ENCODE data around the gene ELOVL2. TPM values are rescaled to one million over a fixed set of nuclear protein-coding genes. Genes with fewer than 3 reads are reported as not detected.

Gene ELOVL2
- total RNA-seq, 2 experiments from 2014 or later, result not detected

- Mint-ChIP-seq H3K27ac (no peak overlapping the region), H3K4me3 (no peak overlapping the region), H3K9me3 (no peaks in the 10 kb centered on the region), H3K36me3 (no peaks in the 10 kb centered on the region), H3K4me1 (ENCODE audit: low read depth) (no peaks in the 10 kb centered on the region), H3K27me3 (peaks cover 23% of the 10 kb centered on the region)
- no peak for DNase-seq
- intact Hi-C loops (cut with micrococcal nuclease), result no loop called here
- POLR2A ChIA-PET, result no interaction called here
- CTCF ChIA-PET, result no interaction called here
Observed at GRCh38 chr6:11035616-11036350, 8.3 kb downstream of the ELOVL2 start.

GRCh38 chr6:11033825-11034224 is 10.3 kb downstream of the ELOVL2 start:
- ChIA-PET POLR2A (no interaction called here), CTCF (no interaction called here)
- no peaks in the 10 kb centered on the region for H3K36me3 Mint-ChIP-seq
- H3K9me3 Mint-ChIP-seq, result no peaks in the 10 kb centered on the region
- no peaks in the 10 kb centered on the region for H3K4me1 Mint-ChIP-seq (ENCODE audit: low read depth)
- intact Hi-C loops (cut with micrococcal nuclease), result no loop called here
- H3K27me3 Mint-ChIP-seq, result peaks cover 26% of the 10 kb centered on the region
- no peak for DNase-seq
- H3K4me3 Mint-ChIP-seq, result no peak overlapping the region
- H3K27ac Mint-ChIP-seq, result no peak overlapping the region

- H3K9me3 Mint-ChIP-seq, result no peaks in the 10 kb centered on the region
- no peak for DNase-seq
Observed at GRCh38 chr6:11030904-11031303, 13.2 kb downstream of the ELOVL2 start.

GRCh38 chr6:11028959-11029358 is 15.1 kb downstream of the ELOVL2 start:
- intact Hi-C loops (cut with micrococcal nuclease), result no loop called here
- H3K4me1 Mint-ChIP-seq (ENCODE audit: low read depth), result no peaks in the 10 kb centered on the region

More at GRCh38 chr6:11030904-11031303, 13.2 kb downstream of the ELOVL2 start:
- intact Hi-C loops (cut with micrococcal nuclease), result no loop called here
- POLR2A ChIA-PET, result no interaction called here
- Mint-ChIP-seq H3K27ac (no peak overlapping the region), H3K4me3 (no peak overlapping the region), H3K27me3 (peaks cover 25% of the 10 kb centered on the region), H3K4me1 (ENCODE audit: low read depth) (no peaks in the 10 kb centered on the region), H3K36me3 (no peaks in the 10 kb centered on the region)
- CTCF ChIA-PET, result no interaction called here

GRCh38 chr6:11027565-11028110 is 16.5 kb downstream of the ELOVL2 start:
- Mint-ChIP-seq H3K4me3 (no peak overlapping the region), H3K27me3 (peaks cover 23% of the 10 kb centered on the region), H3K9me3 (no peaks in the 10 kb centered on the region), H3K27ac (no peak overlapping the region), H3K4me1 (ENCODE audit: low read depth) (no peaks in the 10 kb centered on the region), H3K36me3 (no peaks in the 10 kb centered on the region)
- CTCF ChIA-PET, result no interaction called here
- no peak for DNase-seq
- POLR2A ChIA-PET, result no interaction called here
- intact Hi-C loops (cut with micrococcal nuclease), result no loop called here

More at GRCh38 chr6:11028959-11029358, 15.1 kb downstream of the ELOVL2 start:
- DNase-seq, result no peak
- CTCF ChIA-PET, result no interaction called here
- peaks cover 21% of the 10 kb centered on the region for H3K27me3 Mint-ChIP-seq
- POLR2A ChIA-PET, result no interaction called here
- H3K36me3 Mint-ChIP-seq, result no peaks in the 10 kb centered on the region
- no peak overlapping the region for H3K27ac Mint-ChIP-seq
- no peaks in the 10 kb centered on the region for H3K9me3 Mint-ChIP-seq
- H3K4me3 Mint-ChIP-seq, result no peak overlapping the region

- H3K27me3 Mint-ChIP-seq, result peaks cover 27% of the 10 kb centered on the region
- DNase-seq, result no peak
- CTCF ChIA-PET, result no interaction called here
Observed at GRCh38 chr6:11025921-11026635, 18.0 kb downstream of the ELOVL2 start.

GRCh38 chr6:11025130-11025529 is 19.0 kb downstream of the ELOVL2 start:
- ChIA-PET CTCF (no interaction called here), POLR2A (no interaction called here)
- DNase-seq, result no peak
- Mint-ChIP-seq H3K4me3 (no peak overlapping the region), H3K9me3 (no peaks in the 10 kb centered on the region), H3K27me3 (peaks cover 26% of the 10 kb centered on the region), H3K36me3 (no peaks in the 10 kb centered on the region), H3K4me1 (ENCODE audit: low read depth) (no peaks in the 10 kb centered on the region), H3K27ac (no peak overlapping the region)
- intact Hi-C loops (cut with micrococcal nuclease), result no loop called here

More at GRCh38 chr6:11025921-11026635, 18.0 kb downstream of the ELOVL2 start:
- no peaks in the 10 kb centered on the region for H3K36me3 Mint-ChIP-seq
- intact Hi-C loops (cut with micrococcal nuclease), result no loop called here
- H3K4me1 Mint-ChIP-seq (ENCODE audit: low read depth), result no peaks in the 10 kb centered on the region
- POLR2A ChIA-PET, result no interaction called here
- H3K27ac Mint-ChIP-seq, result no peak overlapping the region
- H3K9me3 Mint-ChIP-seq, result no peaks in the 10 kb centered on the region
- no peak overlapping the region for H3K4me3 Mint-ChIP-seq

GRCh38 chr6:11023032-11023431 is 21.1 kb downstream of the ELOVL2 start:
- H3K27ac Mint-ChIP-seq, result no peak overlapping the region
- no peaks in the 10 kb centered on the region for H3K4me1 Mint-ChIP-seq (ENCODE audit: low read depth)
- intact Hi-C loops (cut with micrococcal nuclease), result no loop called here
- no peak overlapping the region for H3K4me3 Mint-ChIP-seq
- H3K9me3 Mint-ChIP-seq, result no peaks in the 10 kb centered on the region
- ChIA-PET POLR2A (no interaction called here), CTCF (interaction anchor here (1.5 kb wide), 1 partner anchor 46 kb away, joined by 3 read pairs; no protein-coding TSS in a partner anchor)
- no peaks in the 10 kb centered on the region for H3K36me3 Mint-ChIP-seq
- no peak for DNase-seq
- H3K27me3 Mint-ChIP-seq, result peaks cover 25% of the 10 kb centered on the region

- no peak overlapping the region for H3K4me3 Mint-ChIP-seq
- H3K27me3 Mint-ChIP-seq, result peaks cover 27% of the 10 kb centered on the region
- ChIA-PET CTCF (no interaction called here), POLR2A (no interaction called here)
- H3K36me3 Mint-ChIP-seq, result no peaks in the 10 kb centered on the region
- no peak for DNase-seq
- intact Hi-C loops (cut with micrococcal nuclease), result no loop called here
- H3K9me3 Mint-ChIP-seq, result no peaks in the 10 kb centered on the region
- H3K4me1 Mint-ChIP-seq (ENCODE audit: low read depth), result no peaks in the 10 kb centered on the region
- H3K27ac Mint-ChIP-seq, result no peak overlapping the region
Observed at GRCh38 chr6:11021714-11022113, 22.4 kb downstream of the ELOVL2 start.

GRCh38 chr6:11021003-11021402 is 23.1 kb downstream of the ELOVL2 start:
- ChIA-PET CTCF (interaction anchor here (1.0 kb wide), 1 partner anchor 66 kb away, joined by 3 read pairs; no protein-coding TSS in a partner anchor), POLR2A (no interaction called here)
- intact Hi-C loops (cut with micrococcal nuclease), result no loop called here
- H3K4me3 Mint-ChIP-seq, result no peak overlapping the region
- DNase-seq, result no peak
- H3K27me3 Mint-ChIP-seq, result peaks cover 23% of the 10 kb centered on the region
- no peak overlapping the region for H3K27ac Mint-ChIP-seq
- no peaks in the 10 kb centered on the region for H3K36me3 Mint-ChIP-seq
- no peaks in the 10 kb centered on the region for H3K9me3 Mint-ChIP-seq
- no peaks in the 10 kb centered on the region for H3K4me1 Mint-ChIP-seq (ENCODE audit: low read depth)

- DNase-seq, result no peak
- Mint-ChIP-seq H3K4me1 (ENCODE audit: low read depth) (no peaks in the 10 kb centered on the region), H3K27me3 (peaks cover 24% of the 10 kb centered on the region), H3K9me3 (no peaks in the 10 kb centered on the region), H3K4me3 (no peak overlapping the region), H3K27ac (no peak overlapping the region), H3K36me3 (no peaks in the 10 kb centered on the region)
- POLR2A ChIA-PET, result no interaction called here
- intact Hi-C loops (cut with micrococcal nuclease), result no loop called here
- CTCF ChIA-PET, result no interaction called here
Observed at GRCh38 chr6:11018225-11018624, 25.9 kb downstream of the ELOVL2 start.

- H3K27ac Mint-ChIP-seq, result no peak overlapping the region
- ChIA-PET CTCF (no interaction called here), POLR2A (no interaction called here)
- peaks cover 25% of the 10 kb centered on the region for H3K27me3 Mint-ChIP-seq
- no peaks in the 10 kb centered on the region for H3K9me3 Mint-ChIP-seq
- no peaks in the 10 kb centered on the region for H3K36me3 Mint-ChIP-seq
- no peaks in the 10 kb centered on the region for H3K4me1 Mint-ChIP-seq (ENCODE audit: low read depth)
- intact Hi-C loops (cut with micrococcal nuclease), result no loop called here
- H3K4me3 Mint-ChIP-seq, result no peak overlapping the region
- no peak for DNase-seq
Observed at GRCh38 chr6:11017090-11017489, 27.0 kb downstream of the ELOVL2 start.
